Liver (tissue), 9 donors: ENCODE data around the gene MAP7D3. TPM values are rescaled to one million over a fixed set of nuclear protein-coding genes. Genes with fewer than 3 reads are reported as not detected.
A peak's percentile ranks its signal among the peaks of the same experiment; 100 is the strongest.

Source experiments
- DNase-seq: peaks from one replicate; pipeline ENCODE4 v3.0.0-alpha.2; 2017; ENCODE audit warnings: low spot score
- H3K27ac ChIP-seq, 2 donors: one replicate each; pipeline ENCODE4 v1.7.0; 2013; ENCODE audit warnings: inconsistent platforms in 2 of 2, low read length in 2 of 2, control low read depth in 1 of 2, low read depth in 1 of 2, mild to moderate bottlenecking in 1 of 2
- H3K27me3 ChIP-seq, 4 donors: one replicate each; pipeline versions ENCODE4 v1.6.1 to v1.7.0; 2013; ENCODE audit warnings: low read length in 3 of 4, inconsistent platforms in 1 of 4, mild to moderate bottlenecking in 1 of 4, moderate library complexity in 1 of 4; ENCODE audit not compliant: control insufficient read depth in 4 of 4, insufficient read depth in 4 of 4
- H3K36me3 ChIP-seq, 4 donors: one replicate each; pipeline versions ENCODE4 v1.6.1 to v1.7.0; 2013; ENCODE audit warnings: low read length in 3 of 4, mild to moderate bottlenecking in 3 of 4, low read depth in 1 of 4, moderate library complexity in 1 of 4; ENCODE audit not compliant: control insufficient read depth in 4 of 4, insufficient read depth in 3 of 4
- H3K4me1 ChIP-seq, 4 donors: one replicate each; pipeline versions ENCODE4 v1.6.1 to v1.7.0; 2013; ENCODE audit warnings: low read length in 3 of 4, mild to moderate bottlenecking in 3 of 4, moderate library complexity in 1 of 4; ENCODE audit not compliant: control insufficient read depth in 4 of 4, insufficient read depth in 4 of 4
- H3K4me3 ChIP-seq, 3 donors: one replicate each; pipeline versions ENCODE4 v1.6.1 to v1.7.0; 2013; ENCODE audit warnings: low read length in 3 of 3, control low read depth in 1 of 3, low read depth in 1 of 3, mild to moderate bottlenecking in 1 of 3
- H3K9ac ChIP-seq, 2 donors: one replicate each; pipeline ENCODE4 v1.7.0; 2013; ENCODE audit warnings: low read length in 2 of 2, mild to moderate bottlenecking in 2 of 2, moderate library complexity in 2 of 2, control low read depth in 1 of 2, low read depth in 1 of 2
- H3K9me3 ChIP-seq, 4 donors: one replicate each; pipeline versions ENCODE4 v1.6.1 to v1.7.0; 2013; ENCODE audit warnings: low read length in 3 of 4; ENCODE audit not compliant: control insufficient read depth in 4 of 4
- FOXA1 ChIP-seq: IDR thresholded peaks from 2 replicates; pipeline ENCODE4 v1.6.1; 2016; ENCODE audit warnings: antibody characterized with exemption
- FOXA2 ChIP-seq: IDR thresholded peaks from 2 replicates; pipeline ENCODE4 v1.6.1; 2016; ENCODE audit warnings: antibody characterized with exemption
- GABPA ChIP-seq, 2 donors: IDR thresholded peaks in 1 of 2; conservative IDR thresholded peaks in 1 of 2; 2 replicates each; pipeline ENCODE4 v1.6.1; 2016; ENCODE audit warnings: antibody characterized with exemption in 2 of 2, mild to moderate bottlenecking in 1 of 2, moderate library complexity in 1 of 2
- HNF4A ChIP-seq, 2 donors: conservative IDR thresholded peaks; 2 replicates each; pipeline ENCODE4 v1.6.1; 2016; ENCODE audit warnings: antibody characterized with exemption in 2 of 2, mild to moderate bottlenecking in 2 of 2
- HNF4G ChIP-seq: IDR thresholded peaks from 2 replicates; pipeline ENCODE4 v1.6.1; 2016; ENCODE audit warnings: antibody characterized with exemption
- JUND ChIP-seq, 2 donors: IDR thresholded peaks; 2 replicates each; pipeline ENCODE4 v1.6.1; 2016; ENCODE audit warnings: antibody characterized with exemption in 2 of 2
- NR2F2 ChIP-seq: IDR thresholded peaks from 2 replicates; pipeline ENCODE4 v1.6.1; 2016; ENCODE audit warnings: antibody characterized with exemption
- RXRA ChIP-seq, 2 donors: IDR thresholded peaks; 2 replicates each; pipeline ENCODE4 v1.6.1; 2017 to 2018; ENCODE audit warnings: antibody characterized with exemption in 2 of 2, mild to moderate bottlenecking in 1 of 2
- SP1 ChIP-seq: IDR thresholded peaks from 2 replicates; pipeline ENCODE4 v1.6.1; 2018; ENCODE audit warnings: antibody characterized with exemption, mild to moderate bottlenecking
- TAF1 ChIP-seq: conservative IDR thresholded peaks from 2 replicates; pipeline ENCODE4 v1.6.1; 2016; ENCODE audit warnings: antibody characterized with exemption, mild to moderate bottlenecking
- YY1 ChIP-seq: IDR thresholded peaks from 2 replicates; pipeline ENCODE4 v1.6.1; 2016; ENCODE audit warnings: antibody characterized with exemption, mild to moderate bottlenecking
- ZBTB33 ChIP-seq: IDR thresholded peaks from 2 replicates; pipeline ENCODE4 v1.6.1; 2016; ENCODE audit warnings: antibody characterized with exemption
- WGBS: extraction: QIAGEN DNeasy Blood & Tissue Kit; methylation state at CpG from one replicate; pipeline ENCODE4 v1.1.7; 2013; 5-methylcytosine and 5-hydroxymethylcytosine counted together
- polyA plus RNA-seq, 2 donors: library from polyadenylated mRNA; stranded (reverse) in 1 of 2; unstranded in 1 of 2; fragments of 200-250 nt in 1 of 2; fragments of >200 nt in 1 of 2; fragmentation: Nextera tagmentation in 1 of 2; extraction: Ambion mirVana in 1 of 2; gene quantifications; one replicate each; pipeline versions ENCODE4 v1.2.1 to v1.2.3, GENCODE V29; 2013 to 2015
- total RNA-seq, 2 donors: library from RNA; depleted of rRNA; stranded (reverse); fragments of >200 nt; gene quantifications; one replicate each; pipeline ENCODE4 v1.2.3, GENCODE V29; 2014
- TF ChIP-seq, protein P1 (sequence below): IDR thresholded peaks from 2 replicates; pipeline ENCODE4 v1.6.1; 2016; ENCODE audit warnings: antibody characterized with exemption
- TF ChIP-seq, protein P2 (sequence below): IDR thresholded peaks from 2 replicates; pipeline ENCODE4 v1.6.1; 2016; ENCODE audit warnings: antibody characterized with exemption, mild to moderate bottlenecking
- TF ChIP-seq, protein P3 (sequence below): fragments of 150-350 bp; IDR thresholded peaks from 2 replicates; pipeline ENCODE4 v1.5.1; 2017; ENCODE audit warnings: improper control_type of control experiment, low read depth, low read length; ENCODE audit not compliant: missing input control
- TF ChIP-seq, protein P4 (sequence below): IDR thresholded peaks from 2 replicates; pipeline ENCODE4 v1.6.1; 2016; ENCODE audit warnings: antibody characterized with exemption
- donor health status: healthy.
- donor health status: healthy.
- donor health status: healthy.
- donor health status: healthy.
- donor health status: healthy.

Gene MAP7D3
- total and polyA plus RNA-seq, 4 donors: 1.6 to 4.4 (median 3.1) TPM

- TF ChIP-seq RXRA (IDR thresholded peaks at IDR 0.05) (no peak), SP1 (no peak)
- no peak for DNase-seq
- H3K4me3 ChIP-seq: no peak overlapping the region
- H3K4me1 ChIP-seq: peaks cover 4 to 24% (median 19%) of the 10 kb centered on the region in 4 donors
- 68% methylated on average over 1 of the region's 1 CpG for WGBS
- H3K27me3 ChIP-seq: no peaks in the 10 kb centered on the region
- H3K9me3 ChIP-seq: no peaks in the 10 kb centered on the region
- no peak overlapping the region for H3K27ac ChIP-seq
- H3K9ac ChIP-seq: no peak overlapping the region
- no peaks in the 10 kb centered on the region for H3K36me3 ChIP-seq
Observed at GRCh38 chrX:136272325-136272724, 21.1 kb upstream of the MAP7D3 start.

DNA sequence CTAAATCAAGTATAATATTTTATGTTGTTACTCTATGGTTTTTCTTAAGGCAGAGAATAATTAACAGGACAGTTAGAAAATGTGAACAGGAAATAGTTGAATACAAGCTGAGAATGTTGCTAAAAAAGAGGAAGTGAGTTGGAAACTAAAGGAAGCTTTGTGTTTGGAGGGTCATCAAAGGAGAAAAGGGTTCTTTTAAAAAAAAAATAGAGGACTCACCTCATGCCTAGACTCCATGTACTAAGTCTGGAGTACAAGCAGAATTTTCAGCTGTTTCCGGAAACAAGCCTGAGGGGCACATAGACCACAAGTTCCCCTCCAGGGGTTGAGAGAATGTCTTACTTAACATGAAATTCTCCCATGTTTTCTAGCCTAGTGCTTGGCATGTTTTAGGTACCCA is 20.1 kb upstream of the MAP7D3 start:
- Histone ChIP-seq H3K9me3 (no peaks in the 10 kb centered on the region), H3K27ac (no peak overlapping the region), H3K9ac (no peak overlapping the region), H3K36me3 (no peaks in the 10 kb centered on the region), H3K4me1 (peaks cover 4 to 24% (median 19%) of the 10 kb centered on the region in 4 donors), H3K4me3 (no peak overlapping the region), H3K27me3 (no peaks in the 10 kb centered on the region)
- WGBS: 69% methylated on average over 1 of the region's 1 CpG
- TF ChIP-seq HNF4A (conservative IDR thresholded peaks at IDR 0.05) (peak in 1 of 2 donors; percentile 29), NR2F2 (no peak)
- no peak for DNase-seq

- DNase-seq: no peak
- no peak overlapping the region for H3K9ac ChIP-seq
- WGBS: 75% methylated on average over 1 of the region's 1 CpG
- peaks cover 0 to 14% (median 9%) of the 10 kb centered on the region in 4 donors for H3K4me1 ChIP-seq
- H3K36me3 ChIP-seq: no peaks in the 10 kb centered on the region
- no peak overlapping the region for H3K4me3 ChIP-seq
- TF ChIP-seq, protein P1, sequence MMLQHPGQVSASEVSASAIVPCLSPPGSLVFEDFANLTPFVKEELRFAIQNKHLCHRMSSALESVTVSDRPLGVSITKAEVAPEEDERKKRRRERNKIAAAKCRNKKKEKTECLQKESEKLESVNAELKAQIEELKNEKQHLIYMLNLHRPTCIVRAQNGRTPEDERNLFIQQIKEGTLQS: no peak
- TF ChIP-seq, protein P2, sequence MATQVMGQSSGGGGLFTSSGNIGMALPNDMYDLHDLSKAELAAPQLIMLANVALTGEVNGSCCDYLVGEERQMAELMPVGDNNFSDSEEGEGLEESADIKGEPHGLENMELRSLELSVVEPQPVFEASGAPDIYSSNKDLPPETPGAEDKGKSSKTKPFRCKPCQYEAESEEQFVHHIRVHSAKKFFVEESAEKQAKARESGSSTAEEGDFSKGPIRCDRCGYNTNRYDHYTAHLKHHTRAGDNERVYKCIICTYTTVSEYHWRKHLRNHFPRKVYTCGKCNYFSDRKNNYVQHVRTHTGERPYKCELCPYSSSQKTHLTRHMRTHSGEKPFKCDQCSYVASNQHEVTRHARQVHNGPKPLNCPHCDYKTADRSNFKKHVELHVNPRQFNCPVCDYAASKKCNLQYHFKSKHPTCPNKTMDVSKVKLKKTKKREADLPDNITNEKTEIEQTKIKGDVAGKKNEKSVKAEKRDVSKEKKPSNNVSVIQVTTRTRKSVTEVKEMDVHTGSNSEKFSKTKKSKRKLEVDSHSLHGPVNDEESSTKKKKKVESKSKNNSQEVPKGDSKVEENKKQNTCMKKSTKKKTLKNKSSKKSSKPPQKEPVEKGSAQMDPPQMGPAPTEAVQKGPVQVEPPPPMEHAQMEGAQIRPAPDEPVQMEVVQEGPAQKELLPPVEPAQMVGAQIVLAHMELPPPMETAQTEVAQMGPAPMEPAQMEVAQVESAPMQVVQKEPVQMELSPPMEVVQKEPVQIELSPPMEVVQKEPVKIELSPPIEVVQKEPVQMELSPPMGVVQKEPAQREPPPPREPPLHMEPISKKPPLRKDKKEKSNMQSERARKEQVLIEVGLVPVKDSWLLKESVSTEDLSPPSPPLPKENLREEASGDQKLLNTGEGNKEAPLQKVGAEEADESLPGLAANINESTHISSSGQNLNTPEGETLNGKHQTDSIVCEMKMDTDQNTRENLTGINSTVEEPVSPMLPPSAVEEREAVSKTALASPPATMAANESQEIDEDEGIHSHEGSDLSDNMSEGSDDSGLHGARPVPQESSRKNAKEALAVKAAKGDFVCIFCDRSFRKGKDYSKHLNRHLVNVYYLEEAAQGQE: no peak
- TF ChIP-seq, protein P3, sequence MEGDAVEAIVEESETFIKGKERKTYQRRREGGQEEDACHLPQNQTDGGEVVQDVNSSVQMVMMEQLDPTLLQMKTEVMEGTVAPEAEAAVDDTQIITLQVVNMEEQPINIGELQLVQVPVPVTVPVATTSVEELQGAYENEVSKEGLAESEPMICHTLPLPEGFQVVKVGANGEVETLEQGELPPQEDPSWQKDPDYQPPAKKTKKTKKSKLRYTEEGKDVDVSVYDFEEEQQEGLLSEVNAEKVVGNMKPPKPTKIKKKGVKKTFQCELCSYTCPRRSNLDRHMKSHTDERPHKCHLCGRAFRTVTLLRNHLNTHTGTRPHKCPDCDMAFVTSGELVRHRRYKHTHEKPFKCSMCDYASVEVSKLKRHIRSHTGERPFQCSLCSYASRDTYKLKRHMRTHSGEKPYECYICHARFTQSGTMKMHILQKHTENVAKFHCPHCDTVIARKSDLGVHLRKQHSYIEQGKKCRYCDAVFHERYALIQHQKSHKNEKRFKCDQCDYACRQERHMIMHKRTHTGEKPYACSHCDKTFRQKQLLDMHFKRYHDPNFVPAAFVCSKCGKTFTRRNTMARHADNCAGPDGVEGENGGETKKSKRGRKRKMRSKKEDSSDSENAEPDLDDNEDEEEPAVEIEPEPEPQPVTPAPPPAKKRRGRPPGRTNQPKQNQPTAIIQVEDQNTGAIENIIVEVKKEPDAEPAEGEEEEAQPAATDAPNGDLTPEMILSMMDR: no peak
- TF ChIP-seq TAF1 (no peak), SP1 (no peak), FOXA1 (no peak), JUND (IDR thresholded peaks at IDR 0.05) (no peak), FOXA2 (no peak), YY1 (no peak), GABPA (IDR thresholded peaks at IDR 0.05 in 1 of 2, conservative IDR thresholded peaks at IDR 0.05 in 1 of 2) (no peak), ZBTB33 (no peak), NR2F2 (no peak), HNF4A (conservative IDR thresholded peaks at IDR 0.05) (no peak), HNF4G (no peak)
- TF ChIP-seq, protein P4, sequence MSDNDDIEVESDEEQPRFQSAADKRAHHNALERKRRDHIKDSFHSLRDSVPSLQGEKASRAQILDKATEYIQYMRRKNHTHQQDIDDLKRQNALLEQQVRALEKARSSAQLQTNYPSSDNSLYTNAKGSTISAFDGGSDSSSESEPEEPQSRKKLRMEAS: no peak
- H3K27ac ChIP-seq: no peak overlapping the region
- no peaks in the 10 kb centered on the region for H3K9me3 ChIP-seq
- H3K27me3 ChIP-seq: no peaks in the 10 kb centered on the region
Observed at GRCh38 chrX:136269921-136270320, 18.7 kb upstream of the MAP7D3 start.
